ENCODE data around the gene FKBP5. TPM values are rescaled to one million over a fixed set of nuclear protein-coding genes. Genes with fewer than 3 reads are reported as not detected.

Gene FKBP5
- total and polyA plus RNA-seq, 5 donors, result 75.0 to 155 (median 110) TPM

DNA sequence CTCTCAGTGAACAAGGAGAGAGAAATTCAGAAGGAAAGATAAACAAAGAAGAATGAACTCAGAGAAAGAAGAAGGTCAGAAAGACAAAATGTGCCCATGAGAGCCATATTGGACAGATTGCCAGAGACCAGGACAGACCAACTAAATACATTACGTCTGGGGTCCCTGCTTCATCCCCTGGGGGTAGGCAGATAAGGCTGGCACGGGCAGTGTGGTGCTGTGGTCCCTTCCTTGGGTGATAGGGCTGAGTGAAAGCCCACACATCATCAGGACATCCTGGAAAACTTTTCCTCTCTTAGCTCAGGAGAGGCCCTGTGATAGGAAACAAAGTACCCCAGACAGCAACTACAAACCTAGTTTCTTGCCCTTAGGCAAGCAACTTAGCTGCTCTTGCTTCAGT, 34.9 kb upstream of the FKBP5 start:
- H3K27me3 ChIP-seq (ENCODE audit: control insufficient read depth, insufficient read depth), result no peaks in the 10 kb centered on the region
- H3K4me3 ChIP-seq (ENCODE audit: low read length), result no peak overlapping the region
- H3K27ac ChIP-seq (ENCODE audit: low read length), result peak overlapping the region; percentile 67
- ATAC-seq (no peak), DNase-seq (no peak)
- no peaks in the 10 kb centered on the region for H3K9me3 ChIP-seq (ENCODE audit: control insufficient read depth, low read length)
- WGBS, result 88% methylated on average over 2 of the region's 2 CpGs
- intact Hi-C loops (cut with DNase I), result no loop called here
- peaks cover 51% of the 10 kb centered on the region for H3K4me1 ChIP-seq (ENCODE audit: control insufficient read depth, insufficient read depth, low read length)

DNA sequence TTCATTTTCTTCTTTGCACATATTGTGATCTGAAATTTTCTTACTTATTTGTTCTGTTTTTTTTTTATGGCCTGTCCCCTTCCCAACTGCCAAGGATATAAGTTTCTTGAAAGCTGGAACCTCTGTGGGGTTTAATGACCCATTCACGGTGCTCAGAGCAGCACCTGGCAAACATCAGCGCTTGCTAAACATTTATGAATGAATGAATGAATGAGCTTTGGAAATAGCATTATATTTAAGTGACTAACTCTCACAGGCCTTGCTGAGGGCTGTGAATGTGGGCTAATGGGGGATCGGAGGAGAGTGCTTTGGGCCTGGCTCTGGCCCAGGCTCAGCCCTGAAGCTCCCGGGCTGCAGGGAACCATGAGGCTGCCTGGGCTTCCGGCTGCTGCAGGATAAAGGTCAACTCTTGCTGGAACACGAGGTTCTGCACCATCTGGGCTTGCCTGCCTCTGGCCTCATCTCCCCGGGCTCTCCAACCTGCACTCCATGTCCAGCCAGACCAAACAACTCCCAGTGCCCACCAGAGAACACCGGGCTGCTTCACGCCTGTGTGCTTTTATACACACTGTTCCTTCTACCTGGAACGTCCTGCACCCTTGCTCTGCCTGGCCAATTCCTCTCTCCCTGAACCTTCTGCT, 33.5 kb upstream of the FKBP5 start:
- ATAC-seq, result peak; percentile 15 to 25

DNA sequence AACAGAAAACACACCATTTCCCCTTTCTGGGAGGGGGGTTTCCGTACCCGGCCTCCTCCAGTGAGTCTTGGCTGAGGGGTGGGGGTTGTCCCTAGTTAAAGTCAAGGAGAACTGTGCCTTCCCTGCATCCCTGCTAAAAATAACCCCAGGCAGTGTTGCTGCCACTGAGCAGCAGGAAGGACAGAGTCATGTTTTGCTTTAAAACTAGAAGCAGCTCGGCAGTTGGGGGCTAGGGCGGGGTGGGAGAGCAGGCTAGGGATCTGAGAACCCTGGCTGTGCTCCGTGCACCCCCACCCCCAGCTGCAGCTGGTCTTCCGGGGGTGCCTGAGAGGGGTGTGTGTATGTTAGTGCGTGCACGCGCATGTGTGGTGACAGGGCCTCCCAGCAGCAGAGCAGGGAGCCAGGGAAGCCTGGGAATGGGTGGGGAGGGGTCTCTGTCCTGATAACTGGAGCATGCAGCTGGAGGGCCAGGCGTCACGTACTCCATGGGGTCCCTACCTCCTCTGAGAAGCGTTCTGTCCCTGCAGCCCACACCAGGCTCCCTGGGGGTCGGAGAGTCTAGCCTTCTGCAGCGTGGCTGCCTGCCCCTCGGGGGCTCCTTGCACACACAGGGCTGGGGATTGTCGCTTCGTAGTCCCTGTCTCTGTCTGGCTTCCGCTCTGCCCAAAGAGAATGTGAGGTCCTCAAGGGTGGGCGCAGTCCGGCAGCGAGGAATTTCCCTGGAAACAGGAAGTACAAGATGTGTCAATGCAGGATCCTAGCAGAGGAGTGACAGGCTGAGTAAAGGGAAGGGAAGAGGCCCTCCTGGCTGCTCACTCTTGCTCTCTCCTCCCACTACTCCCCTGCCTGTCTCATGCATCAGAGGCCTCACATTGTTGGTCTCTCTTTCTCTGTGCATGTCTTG, 31.4 kb upstream of the FKBP5 start:
- WGBS, result 6% methylated on average over 21 of the region's 21 CpGs
- intact Hi-C loops (cut with DNase I), result no loop called here
- Histone ChIP-seq H3K27me3 (ENCODE audit: control insufficient read depth, insufficient read depth) (no peaks in the 10 kb centered on the region), H3K4me3 (ENCODE audit: low read length) (no peak overlapping the region), H3K4me1 (ENCODE audit: control insufficient read depth, insufficient read depth, low read length) (peaks cover 35% of the 10 kb centered on the region), H3K27ac (ENCODE audit: low read length) (peak overlapping the region; percentile 43), H3K9me3 (ENCODE audit: control insufficient read depth, low read length) (no peaks in the 10 kb centered on the region)
- peak; percentile 53 to 84 (median 82) for DNase-seq
- ATAC-seq, result peak; percentile 65 to 79

More for the DNA sequence above, 33.5 kb upstream of the FKBP5 start:
- H3K4me1 ChIP-seq (ENCODE audit: control insufficient read depth, insufficient read depth, low read length), result peaks cover 52% of the 10 kb centered on the region
- H3K27ac ChIP-seq (ENCODE audit: low read length), result peak overlapping the region; percentile 89
- no peak overlapping the region for H3K4me3 ChIP-seq (ENCODE audit: low read length)
- whole genome bisulfite sequencing, result 48% methylated on average over 10 of the region's 10 CpGs
- no peaks in the 10 kb centered on the region for H3K9me3 ChIP-seq (ENCODE audit: control insufficient read depth, low read length)
- DNase-seq, result peak; percentile 67 to 87 (median 77)
- intact Hi-C loops (cut with DNase I), result no loop called here
- no peaks in the 10 kb centered on the region for H3K27me3 ChIP-seq (ENCODE audit: control insufficient read depth, insufficient read depth)

DNA sequence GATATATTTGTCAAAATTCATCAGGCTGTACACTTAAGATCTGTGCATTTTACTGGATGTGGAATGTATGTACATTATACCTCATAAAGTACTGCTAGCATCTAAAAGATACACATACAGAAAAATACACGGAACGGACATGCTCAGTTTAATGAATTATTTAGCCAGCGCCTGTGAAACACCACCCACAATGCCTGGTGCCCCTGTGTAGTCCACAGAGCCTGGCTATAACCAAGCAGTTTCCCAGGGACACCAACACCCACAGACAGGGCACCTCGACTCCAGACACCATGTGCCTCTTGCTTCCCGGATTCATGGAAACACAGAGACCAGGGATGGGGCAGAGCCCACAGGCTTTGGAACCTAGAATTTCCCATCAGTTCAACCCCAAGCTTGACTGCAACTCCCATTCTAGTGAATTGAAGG, 30.7 kb upstream of the FKBP5 start:
- H3K4me1 ChIP-seq (ENCODE audit: control insufficient read depth, insufficient read depth, low read length), result peaks cover 33% of the 10 kb centered on the region
- no peak overlapping the region for H3K4me3 ChIP-seq (ENCODE audit: low read length)
- no peaks in the 10 kb centered on the region for H3K27me3 ChIP-seq (ENCODE audit: control insufficient read depth, insufficient read depth)
- intact Hi-C loops (cut with DNase I), result no loop called here
- DNase-seq (no peak), ATAC-seq (peak in 1 of 2 donors; percentile 60)
- WGBS, result 30% methylated on average over 5 of the region's 5 CpGs
- H3K9me3 ChIP-seq (ENCODE audit: control insufficient read depth, low read length), result no peaks in the 10 kb centered on the region
- peak overlapping the region; percentile 43 for H3K27ac ChIP-seq (ENCODE audit: low read length)

DNA sequence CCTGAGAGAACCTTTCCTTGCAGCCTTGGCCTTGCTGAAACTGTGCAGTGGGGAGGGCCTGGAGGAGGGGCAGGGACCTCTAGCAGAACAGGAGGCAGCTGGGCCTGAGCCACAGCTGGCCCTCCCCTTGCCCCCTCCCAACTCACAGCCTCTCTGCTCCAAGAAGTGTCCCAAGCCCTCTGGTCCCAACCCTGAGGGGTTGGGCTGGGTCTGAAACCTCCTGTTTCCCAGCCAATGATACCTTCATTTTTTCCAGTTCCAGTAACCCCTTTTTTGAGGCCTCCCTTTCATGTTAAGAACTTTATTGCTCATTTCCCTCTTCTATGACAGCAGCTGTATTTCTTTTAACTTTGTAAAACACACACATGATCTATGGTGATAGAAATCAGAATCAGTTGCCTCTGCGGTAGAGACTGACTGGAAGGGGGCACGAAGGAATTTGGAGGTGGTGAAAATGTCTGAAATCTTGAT, 30.2 kb upstream of the FKBP5 start:
- H3K4me1 ChIP-seq (ENCODE audit: control insufficient read depth, insufficient read depth, low read length), result peaks cover 28% of the 10 kb centered on the region
- peak overlapping the region; percentile 40 for H3K27ac ChIP-seq (ENCODE audit: low read length)
- ATAC-seq, result peak; percentile 13 to 53
- DNase-seq, result peak in 2 of 3 donors; percentile 39 to 75
- H3K27me3 ChIP-seq (ENCODE audit: control insufficient read depth, insufficient read depth), result no peaks in the 10 kb centered on the region
- H3K9me3 ChIP-seq (ENCODE audit: control insufficient read depth, low read length), result no peaks in the 10 kb centered on the region
- H3K4me3 ChIP-seq (ENCODE audit: low read length), result no peak overlapping the region
- intact Hi-C loops (cut with DNase I), result no loop called here
- WGBS, result 67% methylated on average over 2 of the region's 2 CpGs

DNA sequence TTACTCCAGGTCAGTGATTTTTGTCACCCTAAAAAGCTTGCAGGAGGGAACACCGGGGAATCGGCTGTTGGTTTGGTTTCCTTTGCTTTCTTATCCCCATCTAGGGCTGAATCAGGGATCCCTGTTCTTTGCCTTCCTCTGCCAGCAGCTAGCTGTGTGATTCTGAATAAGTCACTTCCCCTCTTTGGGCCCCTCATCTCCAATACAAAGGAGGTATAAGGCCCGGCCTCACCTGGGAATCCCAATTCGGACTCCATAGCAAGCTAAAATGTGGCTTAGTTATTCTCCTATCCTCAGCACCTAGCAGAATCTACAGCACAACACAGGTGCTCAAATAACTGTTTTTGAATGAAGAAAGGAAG, 29.6 kb upstream of the FKBP5 start:
- peaks cover 24% of the 10 kb centered on the region for H3K4me1 ChIP-seq (ENCODE audit: control insufficient read depth, insufficient read depth, low read length)
- H3K4me3 ChIP-seq (ENCODE audit: low read length), result no peak overlapping the region
- 87% methylated on average over 4 of the region's 4 CpGs for WGBS
- ATAC-seq (no peak), DNase-seq (no peak)
- H3K9me3 ChIP-seq (ENCODE audit: control insufficient read depth, low read length), result no peaks in the 10 kb centered on the region
- H3K27ac ChIP-seq (ENCODE audit: low read length), result no peak overlapping the region
- H3K27me3 ChIP-seq (ENCODE audit: control insufficient read depth, insufficient read depth), result no peaks in the 10 kb centered on the region
- intact Hi-C loops (cut with DNase I), result no loop called here

DNA sequence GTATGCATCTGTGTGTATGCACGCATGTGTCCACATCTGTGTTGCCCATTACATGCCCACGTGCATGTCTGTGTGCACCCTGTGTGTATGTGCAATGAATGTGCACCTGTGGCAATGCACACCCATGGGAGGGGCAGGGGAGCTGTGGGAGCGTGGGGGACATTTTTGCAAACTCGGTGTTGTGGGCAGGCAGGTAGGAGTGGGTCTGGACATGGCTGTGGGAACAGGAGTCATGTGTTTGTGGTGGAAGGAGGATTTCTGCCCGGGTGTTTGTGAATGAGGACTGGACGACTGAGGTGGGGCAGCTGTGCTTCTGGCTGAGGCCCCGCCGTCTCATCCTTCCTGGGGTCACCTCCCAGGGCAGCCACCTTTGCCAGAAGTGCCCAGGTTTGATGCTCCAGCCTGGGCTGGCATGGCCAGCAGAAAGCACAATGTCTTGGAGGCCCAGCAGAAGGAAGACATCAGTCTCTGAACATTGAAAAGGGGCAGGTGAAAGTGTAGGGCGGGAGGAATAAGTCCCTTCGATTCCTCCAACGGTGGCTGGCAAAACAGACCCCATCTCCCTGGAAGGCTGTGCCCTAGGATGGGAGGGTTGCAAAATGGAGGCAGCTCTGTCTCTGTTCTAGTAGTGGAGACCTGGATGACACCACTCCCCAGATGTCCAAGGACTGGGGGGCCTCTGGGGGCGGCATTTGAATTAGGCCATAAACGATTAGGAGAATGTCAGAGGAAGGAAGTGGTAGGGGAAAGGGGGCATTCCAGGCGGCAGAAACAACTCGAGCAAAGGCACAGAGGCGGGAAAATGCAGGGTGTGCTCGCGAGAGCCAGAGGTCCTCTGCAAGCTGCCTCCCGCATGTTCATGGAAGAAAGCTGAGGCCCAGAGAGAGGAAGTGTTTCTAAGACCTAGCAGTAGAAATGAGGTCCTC, 29.0 kb upstream of the FKBP5 start:
- H3K9me3 ChIP-seq (ENCODE audit: control insufficient read depth, low read length), result no peaks in the 10 kb centered on the region
- no peak overlapping the region for H3K27ac ChIP-seq (ENCODE audit: low read length)
- 74% methylated on average over 19 of the region's 19 CpGs for WGBS
- H3K4me3 ChIP-seq (ENCODE audit: low read length), result no peak overlapping the region
- intact Hi-C loops (cut with DNase I), result no loop called here
- peaks cover 23% of the 10 kb centered on the region for H3K4me1 ChIP-seq (ENCODE audit: control insufficient read depth, insufficient read depth, low read length)
- no peaks in the 10 kb centered on the region for H3K27me3 ChIP-seq (ENCODE audit: control insufficient read depth, insufficient read depth)
- ATAC-seq, result no peak
- DNase-seq, result no peak

DNA sequence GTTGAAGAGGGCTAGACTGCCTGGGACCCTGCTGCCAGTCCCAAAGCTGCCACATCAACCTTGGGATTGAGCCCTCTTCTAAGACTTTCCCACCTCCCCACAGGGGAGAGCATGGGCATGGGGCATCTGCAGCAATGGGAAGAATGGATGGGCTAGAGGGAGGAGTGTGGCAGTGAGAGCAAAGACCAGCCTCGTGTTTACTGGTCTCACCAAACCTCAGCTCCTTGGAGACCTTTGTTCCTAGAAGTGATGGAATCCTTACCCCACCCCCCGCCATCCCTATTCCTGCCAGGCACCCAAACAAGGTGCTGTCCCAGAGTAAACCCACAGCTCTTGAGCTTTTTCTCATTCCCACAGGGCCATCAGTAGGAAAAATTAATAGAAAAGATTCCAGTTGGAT, 28.1 kb upstream of the FKBP5 start:
- 82% methylated on average over 2 of the region's 2 CpGs for WGBS
- no peak overlapping the region for H3K4me3 ChIP-seq (ENCODE audit: low read length)
- intact Hi-C loops (cut with DNase I), result no loop called here
- no peaks in the 10 kb centered on the region for H3K9me3 ChIP-seq (ENCODE audit: control insufficient read depth, low read length)
- ATAC-seq (no peak), DNase-seq (no peak)
- H3K4me1 ChIP-seq (ENCODE audit: control insufficient read depth, insufficient read depth, low read length), result peaks cover 18% of the 10 kb centered on the region
- H3K27me3 ChIP-seq (ENCODE audit: control insufficient read depth, insufficient read depth), result no peaks in the 10 kb centered on the region
- no peak overlapping the region for H3K27ac ChIP-seq (ENCODE audit: low read length)

DNA sequence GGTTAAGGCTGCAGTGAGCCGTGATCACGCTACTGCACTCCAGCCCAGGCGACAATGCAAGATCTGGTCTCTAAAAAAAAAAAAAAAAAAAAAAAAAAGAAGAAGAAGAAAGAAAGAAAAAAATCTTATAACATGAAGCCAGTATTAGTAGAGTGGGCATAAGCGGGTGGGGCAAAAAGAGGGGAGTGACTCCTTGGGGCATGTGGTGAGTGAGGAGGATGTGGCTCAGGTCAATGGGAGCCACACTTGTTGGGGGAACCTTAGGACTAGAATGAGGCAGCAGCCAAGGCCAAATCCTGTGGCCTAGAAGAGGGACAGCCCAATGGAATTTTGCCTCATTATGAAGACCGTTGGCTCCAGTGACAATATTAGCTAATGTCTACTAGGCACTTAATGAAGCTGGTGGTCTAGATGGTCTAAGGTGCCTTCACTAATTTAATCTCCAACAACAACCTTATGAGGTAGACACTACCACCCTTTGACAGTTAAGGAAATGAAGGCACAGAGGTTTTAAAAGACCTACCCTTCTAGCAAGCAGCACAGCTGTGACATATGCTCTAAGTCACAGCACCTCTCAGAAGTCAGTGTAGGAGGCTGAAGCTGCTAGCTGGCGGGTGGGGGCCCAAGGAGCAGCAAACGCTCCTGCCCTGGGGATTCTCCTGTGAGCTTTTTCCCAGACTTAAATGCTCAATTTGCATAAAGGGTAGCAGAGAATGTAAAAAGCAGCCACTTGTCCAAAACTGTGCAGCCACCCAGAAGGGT, 24.5 kb upstream of the FKBP5 start:
- intact Hi-C loops (cut with DNase I), result no loop called here
- 87% methylated on average over 7 of the region's 7 CpGs for WGBS
- DNase-seq, result no peak
- Histone ChIP-seq H3K27me3 (ENCODE audit: control insufficient read depth, insufficient read depth) (no peaks in the 10 kb centered on the region), H3K4me1 (ENCODE audit: control insufficient read depth, insufficient read depth, low read length) (peaks cover under 1% of the 10 kb centered on the region), H3K27ac (ENCODE audit: low read length) (no peak overlapping the region), H3K9me3 (ENCODE audit: control insufficient read depth, low read length) (no peaks in the 10 kb centered on the region), H3K4me3 (ENCODE audit: low read length) (no peak overlapping the region)
- ATAC-seq, result no peak

DNA sequence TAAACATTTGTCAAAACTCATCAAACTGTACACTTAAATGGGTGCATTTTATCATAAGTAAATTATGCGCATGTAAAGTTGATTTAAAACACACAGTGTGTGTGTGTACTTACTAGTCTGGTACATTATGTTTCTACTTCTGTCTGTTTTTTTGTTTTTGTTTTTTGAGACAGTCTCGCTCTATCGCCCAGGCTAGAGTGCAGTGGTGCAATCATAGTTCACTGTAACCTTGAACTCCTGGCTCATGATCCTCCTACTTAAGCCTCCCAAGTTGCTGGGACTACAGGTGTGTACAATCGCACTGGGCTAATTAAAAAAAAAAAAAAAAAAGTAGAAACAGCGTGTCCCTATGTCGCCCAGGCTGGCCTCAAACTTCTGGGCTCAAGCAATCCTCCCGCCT, 23.0 kb upstream of the FKBP5 start:
- intact Hi-C loops (cut with DNase I), result no loop called here
- WGBS, result 96% methylated on average over 7 of the region's 7 CpGs

More for the DNA sequence above, 23.0 kb upstream of the FKBP5 start:
- ATAC-seq (no peak), DNase-seq (no peak)
- no peaks in the 10 kb centered on the region for H3K9me3 ChIP-seq (ENCODE audit: control insufficient read depth, low read length)
- no peak overlapping the region for H3K27ac ChIP-seq (ENCODE audit: low read length)
- no peaks in the 10 kb centered on the region for H3K27me3 ChIP-seq (ENCODE audit: control insufficient read depth, insufficient read depth)
- H3K4me3 ChIP-seq (ENCODE audit: low read length), result no peak overlapping the region
- no peaks in the 10 kb centered on the region for H3K4me1 ChIP-seq (ENCODE audit: control insufficient read depth, insufficient read depth, low read length)
